Ovary (tissue), 9 donors: ENCODE results near the gene BID. TPM values are rescaled to one million over a fixed set of nuclear protein-coding genes. Genes with fewer than 3 reads are reported as not detected.
A peak's percentile ranks its signal among the peaks of the same experiment; 100 is the strongest.

Source experiments
- DNase-seq, 5 donors: peaks; one replicate each; pipeline ENCODE4 v3.0.0-alpha.2; 2019 to 2020
- H3K27ac ChIP-seq, 2 donors: fragments of 200-600 bp; one replicate each; pipeline versions ENCODE4 v1.5.1 to v1.8.0; 2019 to 2022
- H3K27me3 ChIP-seq: fragments of 200-600 bp; one replicate; pipeline ENCODE4 v1.8.0; 2022
- H3K36me3 ChIP-seq: fragments of 200-600 bp; sonication (generic); one replicate; pipeline ENCODE4 v1.5.1; 2019
- H3K4me1 ChIP-seq: one replicate; pipeline ENCODE4 v1.8.1; 2013; ENCODE audit warnings: mild to moderate bottlenecking, moderate library complexity; ENCODE audit not compliant: insufficient read depth
- H3K4me3 ChIP-seq: fragments of 200-600 bp; sonication (generic); one replicate; pipeline ENCODE4 v1.5.1; 2017
- H3K9me3 ChIP-seq, 2 donors: fragments of 200-600 bp in 1 of 2; sonication (generic) in 1 of 2; one replicate each; pipeline versions ENCODE4 v1.5.1 to v1.8.1; 2013 to 2019; ENCODE audit warnings: mild to moderate bottlenecking in 1 of 2, moderate library complexity in 1 of 2
- EP300 ChIP-seq: sonication (generic); formaldehyde crosslinking; IDR thresholded peaks from one replicate; pipeline ENCODE4 v1.6.1; 2017; ENCODE audit warnings: antibody characterized with exemption
- POLR2A ChIP-seq: fragments of 450-650 bp; IDR thresholded peaks from one replicate; pipeline ENCODE4 v1.6.1; 2017; ENCODE audit warnings: antibody characterized with exemption, mild to moderate bottlenecking, moderate library complexity
- WGBS, 3 donors: extraction: QIAGEN DNeasy Blood & Tissue Kit in 1 of 3; methylation state at CpG; one replicate each; pipeline versions ENCODE4 v1.1.5 to v1.1.7; 2013 to 2017; 5-methylcytosine and 5-hydroxymethylcytosine counted together
- intact Hi-C, 4 donors: fragments of 100-400 bp; cut with DNase I; formaldehyde crosslinking; loops; one replicate each; pipeline versions ENCODE4 v1.11.0 to v1.15.1; 2022 to 2023
- polyA plus RNA-seq, 2 donors: library from polyadenylated mRNA; stranded (reverse); fragments of 200-250 nt in 1 of 2; fragments of 350-450 nt in 1 of 2; fragmentation: Illumina TruSeq in 1 of 2; extraction: RNeasy Lipid Tissue Mini Kit (QIAGEN cat#74804) in 1 of 2; gene quantifications; one replicate each; pipeline ENCODE4 v1.2.3, GENCODE V29; 2013 to 2014
- total RNA-seq, 7 donors: library from RNA; depleted of rRNA in 2 of 7; stranded (reverse); fragments of >200 nt in 2 of 7; fragmentation: NEBNext Ultra II Directional in 3 of 7; extraction: Animal tissue kit (Norgen Biotek cat#: 25700) in 3 of 7; gene quantifications; one replicate each; pipeline versions ENCODE4 v1.1.0 to v1.2.4, GENCODE V29; 2016 to 2023
- TF ChIP-seq, protein P1 (sequence below), 3 donors: fragments of 450-650 bp in 2 of 3; fragments of 200-600 bp in 1 of 3; IDR thresholded peaks; one replicate each; pipeline versions ENCODE4 v1.5.1 to v1.8.0; 2016 to 2022; ENCODE audit warnings: antibody characterized with exemption in 3 of 3, mild to moderate bottlenecking in 1 of 3
- donor health status: DM: no; HTN: no; CAD: no; lungs with moderate emphysema.
- donor health status: DM: no; HTN: no; CAD: no.
- donor health status: Bipolar disorder and iron deficiency.
- donor health status: DM: yes; HTN: yes; CAD: no.
- donor health status: DM: no; HTN: no; CAD: no.
- donor health status: DM: yes; HTN: yes; CAD: no.

BID gene
- total and polyA plus RNA-seq, 9 donors = 3.2 to 13.8 (median 6.1) TPM

DNA sequence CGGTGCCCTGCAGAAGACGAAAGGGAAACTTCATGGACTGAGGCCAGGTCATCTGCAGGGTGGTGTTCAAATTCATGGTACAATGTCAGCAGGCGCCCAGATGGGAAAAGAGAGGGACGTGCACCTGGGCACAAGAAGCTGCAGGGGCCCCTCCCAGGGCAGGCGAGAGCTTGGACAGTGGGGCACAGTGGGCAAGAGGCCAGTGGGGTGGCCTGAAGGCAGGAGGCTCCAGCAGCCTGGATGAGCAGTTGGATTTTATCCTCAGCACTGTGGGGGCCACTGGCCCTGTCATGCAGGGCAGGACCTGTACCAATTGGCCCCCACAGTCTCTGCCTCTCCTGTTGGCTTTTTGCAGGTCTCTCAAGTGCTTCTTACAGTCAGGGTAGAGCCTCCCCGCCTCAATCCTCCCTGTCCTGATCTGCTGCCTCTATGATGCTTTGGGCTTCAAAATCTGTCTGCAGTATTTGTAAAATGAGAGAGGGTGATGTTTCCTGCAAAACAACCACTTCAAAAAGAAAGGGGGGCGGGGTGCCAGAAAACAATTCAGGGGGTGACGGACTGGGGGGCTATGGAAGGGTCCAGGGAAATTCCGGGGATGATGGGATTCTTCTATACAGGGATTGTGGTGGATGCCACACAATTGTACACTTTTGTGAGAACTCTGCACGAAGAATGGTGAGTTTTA lies 1.7 kb upstream of the BID start:
- no peaks in the 10 kb centered on the region for H3K27me3 ChIP-seq
- 83 to 90% (median 88%) methylated on average over 10 of the region's 10 CpGs for WGBS, 3 donors
- no peaks in the 10 kb centered on the region for H3K36me3 ChIP-seq
- H3K27ac ChIP-seq = no peak overlapping the region
- no peaks in the 10 kb centered on the region for H3K9me3 ChIP-seq
- TF ChIP-seq POLR2A = no peak
- no peak for TF ChIP-seq EP300
- TF ChIP-seq, protein P1, sequence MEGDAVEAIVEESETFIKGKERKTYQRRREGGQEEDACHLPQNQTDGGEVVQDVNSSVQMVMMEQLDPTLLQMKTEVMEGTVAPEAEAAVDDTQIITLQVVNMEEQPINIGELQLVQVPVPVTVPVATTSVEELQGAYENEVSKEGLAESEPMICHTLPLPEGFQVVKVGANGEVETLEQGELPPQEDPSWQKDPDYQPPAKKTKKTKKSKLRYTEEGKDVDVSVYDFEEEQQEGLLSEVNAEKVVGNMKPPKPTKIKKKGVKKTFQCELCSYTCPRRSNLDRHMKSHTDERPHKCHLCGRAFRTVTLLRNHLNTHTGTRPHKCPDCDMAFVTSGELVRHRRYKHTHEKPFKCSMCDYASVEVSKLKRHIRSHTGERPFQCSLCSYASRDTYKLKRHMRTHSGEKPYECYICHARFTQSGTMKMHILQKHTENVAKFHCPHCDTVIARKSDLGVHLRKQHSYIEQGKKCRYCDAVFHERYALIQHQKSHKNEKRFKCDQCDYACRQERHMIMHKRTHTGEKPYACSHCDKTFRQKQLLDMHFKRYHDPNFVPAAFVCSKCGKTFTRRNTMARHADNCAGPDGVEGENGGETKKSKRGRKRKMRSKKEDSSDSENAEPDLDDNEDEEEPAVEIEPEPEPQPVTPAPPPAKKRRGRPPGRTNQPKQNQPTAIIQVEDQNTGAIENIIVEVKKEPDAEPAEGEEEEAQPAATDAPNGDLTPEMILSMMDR (IDR thresholded peaks at IDR 0.05) = no peak
- intact Hi-C loops = loop anchor here in 1 of 4 donors (10.0 kb wide), 1 partner anchor 221 kb away; no protein-coding TSS in a partner anchor
- H3K4me3 ChIP-seq = no peak overlapping the region
- DNase-seq = no peak
- peaks cover 5% of the 10 kb centered on the region for H3K4me1 ChIP-seq

GRCh38 chr22:17774926-17775685 lies 837 bp upstream of the BID start:
- Histone ChIP-seq H3K27ac (no peak overlapping the region), H3K4me3 (no peak overlapping the region), H3K36me3 (no peaks in the 10 kb centered on the region), H3K4me1 (peaks cover 3% of the 10 kb centered on the region), H3K27me3 (no peaks in the 10 kb centered on the region), H3K9me3 (no peaks in the 10 kb centered on the region)
- DNase-seq = no peak
- TF ChIP-seq EP300 = no peak
- no peak for TF ChIP-seq POLR2A
- TF ChIP-seq, protein P1 (IDR thresholded peaks at IDR 0.05) = no peak
- intact Hi-C loops = loop anchor here in 1 of 4 donors (10.0 kb wide), 1 partner anchor 220 kb away; no protein-coding TSS in a partner anchor
- 74 to 80% (median 77%) methylated on average over 27 of the region's 27 CpGs for WGBS, 3 donors

GRCh38 chr22:17773606-17774205 lies 563 bp downstream of the BID start:
- H3K27ac ChIP-seq = peak overlapping the region in 1 of 2 donors; percentile 15
- no peaks in the 10 kb centered on the region for H3K9me3 ChIP-seq
- H3K36me3 ChIP-seq = no peaks in the 10 kb centered on the region
- TF ChIP-seq EP300 = no peak
- 2 to 6% (median 3%) methylated on average over 24 to 46 of the region's 47 CpGs for WGBS, 3 donors
- no peaks in the 10 kb centered on the region for H3K27me3 ChIP-seq
- H3K4me1 ChIP-seq = peaks cover 5% of the 10 kb centered on the region
- intact Hi-C loops = loop anchor here in 1 of 4 donors (10.0 kb wide), 1 partner anchor 219 kb away; no protein-coding TSS in a partner anchor
- DNase-seq = peak in 2 of 5 donors; percentile 52 to 57
- H3K4me3 ChIP-seq = peak overlapping the region; percentile 46

- 56 to 62% (median 58%) methylated on average over 18 of the region's 18 CpGs for WGBS, 3 donors
- no peaks in the 10 kb centered on the region for H3K9me3 ChIP-seq
- no peak for DNase-seq
- intact Hi-C loops = loop anchor here in 1 of 4 donors (10.0 kb wide), 1 partner anchor 218 kb away; no protein-coding TSS in a partner anchor
- H3K4me3 ChIP-seq = peak overlapping the region; percentile 46
- no peaks in the 10 kb centered on the region for H3K27me3 ChIP-seq
- no peaks in the 10 kb centered on the region for H3K36me3 ChIP-seq
- TF ChIP-seq POLR2A (no peak), EP300 (no peak)
- TF ChIP-seq, protein P1 (IDR thresholded peaks at IDR 0.05) = no peak
- no peak overlapping the region for H3K27ac ChIP-seq
- peaks cover 5% of the 10 kb centered on the region for H3K4me1 ChIP-seq
Observed at GRCh38 chr22:17772958-17773605, 1.2 kb downstream of the BID start.
